Measurements from ENCODE around the gene FECH. TPM values are rescaled to one million over a fixed set of nuclear protein-coding genes. Genes with fewer than 3 reads are reported as not detected.

FECH gene
- total and polyA plus RNA-seq, 5 experiments from 2014 or later = 16.5 to 24.5 (median 18.0) TPM

- Mint-ChIP-seq H3K4me3 (no peak overlapping the region), H3K27me3 (peaks cover 4 to 26% (median 17%) of the 10 kb centered on the region in 5 donors), H3K4me1 (peaks cover 0 to 5% (median 0%) of the 10 kb centered on the region in 4 donors), H3K36me3 (no peaks in the 10 kb centered on the region), H3K27ac (no peak overlapping the region), H3K9me3 (peaks cover 0 to 1% (median 0%) of the 10 kb centered on the region in 9 donors)
- POLR2A ChIA-PET = no interaction called here
- DNase-seq = no peak
- no peak for ATAC-seq
Measured at GRCh38 chr18:57519668-57520424, 66.7 kb downstream of the FECH start.

DNA sequence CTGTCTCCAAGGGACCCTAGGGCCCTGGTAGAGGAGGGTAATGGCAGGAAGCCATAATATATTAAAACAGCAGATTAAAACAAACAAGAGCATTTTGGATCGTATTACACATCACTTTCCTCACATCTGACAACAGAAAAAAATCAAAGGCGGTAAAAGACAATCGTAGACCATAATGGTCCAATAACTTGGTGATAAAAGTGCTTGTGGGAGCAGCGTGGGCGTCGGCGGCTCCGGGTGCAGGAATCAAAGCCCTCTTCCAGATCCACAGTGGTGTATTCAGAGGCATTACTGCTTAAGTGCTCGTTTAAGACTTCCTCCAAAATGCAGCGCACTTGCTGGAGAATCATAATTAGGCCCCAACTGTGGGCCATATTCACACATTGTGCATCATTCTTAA lies 68.0 kb downstream of the FECH start:
- H3K36me3 Mint-ChIP-seq = no peaks in the 10 kb centered on the region
- no peak overlapping the region for H3K4me3 Mint-ChIP-seq
- H3K27me3 Mint-ChIP-seq = peaks cover 4 to 26% (median 17%) of the 10 kb centered on the region in 5 donors
- DNase-seq = no peak
- peaks cover 0 to 2% (median 0%) of the 10 kb centered on the region in 9 donors for H3K9me3 Mint-ChIP-seq
- peaks cover 0 to 5% (median 0%) of the 10 kb centered on the region in 4 donors for H3K4me1 Mint-ChIP-seq
- no peak overlapping the region for H3K27ac Mint-ChIP-seq
- POLR2A ChIA-PET = no interaction called here
- ATAC-seq = no peak

DNA sequence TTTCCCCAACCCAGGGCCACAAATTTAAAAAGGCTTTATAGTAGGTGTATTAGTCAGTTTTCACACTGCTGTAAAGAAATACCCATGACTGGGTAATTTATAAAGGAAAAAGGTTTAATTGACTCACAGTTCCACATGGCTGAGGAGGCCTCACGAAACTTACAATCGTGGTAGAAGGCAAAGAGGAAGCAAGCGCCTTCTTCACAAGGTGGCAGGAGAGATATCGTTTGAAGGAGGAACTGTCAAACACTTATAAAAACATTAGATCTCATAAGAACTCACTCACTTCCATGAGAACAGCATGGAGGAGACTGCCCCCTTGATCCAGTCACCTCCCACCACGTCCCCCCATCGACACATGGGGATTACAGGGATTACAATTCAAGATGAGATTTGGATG lies 70.4 kb downstream of the FECH start:
- peaks cover 0 to 2% (median 0%) of the 10 kb centered on the region in 9 donors for H3K9me3 Mint-ChIP-seq
- H3K27me3 Mint-ChIP-seq = peaks cover 4 to 26% (median 17%) of the 10 kb centered on the region in 5 donors
- H3K36me3 Mint-ChIP-seq = no peaks in the 10 kb centered on the region
- H3K4me3 Mint-ChIP-seq = no peak overlapping the region
- H3K27ac Mint-ChIP-seq = no peak overlapping the region
- ATAC-seq = no peak
- no peak for DNase-seq
- POLR2A ChIA-PET = no interaction called here
- H3K4me1 Mint-ChIP-seq = no peaks in the 10 kb centered on the region

GRCh38 chr18:57505231-57505630 lies 81.3 kb downstream of the FECH start:
- Mint-ChIP-seq H3K9me3 (no peaks in the 10 kb centered on the region), H3K27me3 (peaks cover 21 to 51% (median 30%) of the 10 kb centered on the region in 5 donors), H3K36me3 (no peaks in the 10 kb centered on the region), H3K27ac (no peak overlapping the region), H3K4me3 (no peak overlapping the region), H3K4me1 (no peaks in the 10 kb centered on the region)
- POLR2A ChIA-PET = no interaction called here
- DNase-seq (no peak), ATAC-seq (no peak)

DNA sequence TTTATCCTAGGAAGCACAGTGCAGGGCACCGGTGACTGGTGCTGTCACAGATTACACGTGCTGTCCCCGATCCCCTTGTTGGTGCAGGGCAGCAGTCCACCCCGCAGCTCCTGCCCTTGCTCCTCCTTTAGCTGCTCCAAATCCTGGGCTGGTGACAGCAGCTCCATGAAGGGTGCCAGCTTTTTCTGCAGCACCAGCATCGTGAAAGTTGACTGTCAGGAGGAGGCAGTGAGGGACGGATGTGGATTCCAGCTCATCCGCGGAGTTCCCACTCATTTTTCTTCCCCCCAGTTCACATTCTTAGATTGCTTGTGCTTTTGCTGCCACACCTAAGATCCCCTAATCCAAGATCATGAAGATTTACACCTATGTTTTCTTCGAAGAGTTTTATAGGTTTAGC lies 83.9 kb downstream of the FECH start:
- no peak overlapping the region for H3K27ac Mint-ChIP-seq
- no peak overlapping the region for H3K4me3 Mint-ChIP-seq
- H3K9me3 Mint-ChIP-seq = no peaks in the 10 kb centered on the region
- ATAC-seq (no peak), DNase-seq (no peak)
- no peaks in the 10 kb centered on the region for H3K4me1 Mint-ChIP-seq
- POLR2A ChIA-PET = no interaction called here
- H3K36me3 Mint-ChIP-seq = no peaks in the 10 kb centered on the region
- H3K27me3 Mint-ChIP-seq = peaks cover 7 to 52% (median 21%) of the 10 kb centered on the region in 5 donors

- H3K4me1 Mint-ChIP-seq = no peaks in the 10 kb centered on the region
- POLR2A ChIA-PET = no interaction called here
- peaks cover 0 to 3% (median 0%) of the 10 kb centered on the region in 9 donors for H3K9me3 Mint-ChIP-seq
- no peak overlapping the region for H3K4me3 Mint-ChIP-seq
- H3K27ac Mint-ChIP-seq = no peak overlapping the region
- no peaks in the 10 kb centered on the region for H3K36me3 Mint-ChIP-seq
- H3K27me3 Mint-ChIP-seq = peaks cover 7 to 36% (median 11%) of the 10 kb centered on the region in 5 donors
- no peak for ATAC-seq
- DNase-seq = no peak
Measured at GRCh38 chr18:57498682-57499256, 87.7 kb downstream of the FECH start.

Other genes starting within 250 kb of the FECH start
- not detected for gene ST8SIA3, start 234.1 kb downstream of the FECH start, total RNA-seq
- not detected for gene ST8SIA3, start 234.1 kb downstream of the FECH start, polyA plus RNA-seq
- gene ONECUT2, start 151.3 kb downstream of the FECH start, total RNA-seq = not detected
- gene ONECUT2, start 151.3 kb downstream of the FECH start, polyA plus RNA-seq = not detected
- 100 to 1,000 TPM; 128 to 136 TPM for gene NARS1, start 35.1 kb upstream of the FECH start, total RNA-seq
- 10 to 100 TPM; 46.5 to 70.5 (median 55.2) TPM for gene NARS1, start 35.1 kb upstream of the FECH start, polyA plus RNA-seq
- under 1 TPM in 1 of 2 experiments, not detected in 1; 0.08 TPM for gene ATP8B1, start 216.6 kb upstream of the FECH start, total RNA-seq
- not detected for gene ATP8B1, start 216.6 kb upstream of the FECH start, polyA plus RNA-seq

Data from naive thymus-derived CD8-positive, alpha-beta T cell (primary cell).